ENCODE data around the gene FLNA.
"Not testable (repeated sequence)": the region's sequence is repeated elsewhere in the genome, so short reads cannot be mapped to it uniquely, and the experiment has no call there.

FLNA gene, protein sequence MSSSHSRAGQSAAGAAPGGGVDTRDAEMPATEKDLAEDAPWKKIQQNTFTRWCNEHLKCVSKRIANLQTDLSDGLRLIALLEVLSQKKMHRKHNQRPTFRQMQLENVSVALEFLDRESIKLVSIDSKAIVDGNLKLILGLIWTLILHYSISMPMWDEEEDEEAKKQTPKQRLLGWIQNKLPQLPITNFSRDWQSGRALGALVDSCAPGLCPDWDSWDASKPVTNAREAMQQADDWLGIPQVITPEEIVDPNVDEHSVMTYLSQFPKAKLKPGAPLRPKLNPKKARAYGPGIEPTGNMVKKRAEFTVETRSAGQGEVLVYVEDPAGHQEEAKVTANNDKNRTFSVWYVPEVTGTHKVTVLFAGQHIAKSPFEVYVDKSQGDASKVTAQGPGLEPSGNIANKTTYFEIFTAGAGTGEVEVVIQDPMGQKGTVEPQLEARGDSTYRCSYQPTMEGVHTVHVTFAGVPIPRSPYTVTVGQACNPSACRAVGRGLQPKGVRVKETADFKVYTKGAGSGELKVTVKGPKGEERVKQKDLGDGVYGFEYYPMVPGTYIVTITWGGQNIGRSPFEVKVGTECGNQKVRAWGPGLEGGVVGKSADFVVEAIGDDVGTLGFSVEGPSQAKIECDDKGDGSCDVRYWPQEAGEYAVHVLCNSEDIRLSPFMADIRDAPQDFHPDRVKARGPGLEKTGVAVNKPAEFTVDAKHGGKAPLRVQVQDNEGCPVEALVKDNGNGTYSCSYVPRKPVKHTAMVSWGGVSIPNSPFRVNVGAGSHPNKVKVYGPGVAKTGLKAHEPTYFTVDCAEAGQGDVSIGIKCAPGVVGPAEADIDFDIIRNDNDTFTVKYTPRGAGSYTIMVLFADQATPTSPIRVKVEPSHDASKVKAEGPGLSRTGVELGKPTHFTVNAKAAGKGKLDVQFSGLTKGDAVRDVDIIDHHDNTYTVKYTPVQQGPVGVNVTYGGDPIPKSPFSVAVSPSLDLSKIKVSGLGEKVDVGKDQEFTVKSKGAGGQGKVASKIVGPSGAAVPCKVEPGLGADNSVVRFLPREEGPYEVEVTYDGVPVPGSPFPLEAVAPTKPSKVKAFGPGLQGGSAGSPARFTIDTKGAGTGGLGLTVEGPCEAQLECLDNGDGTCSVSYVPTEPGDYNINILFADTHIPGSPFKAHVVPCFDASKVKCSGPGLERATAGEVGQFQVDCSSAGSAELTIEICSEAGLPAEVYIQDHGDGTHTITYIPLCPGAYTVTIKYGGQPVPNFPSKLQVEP (N-terminal part only)

DNA sequence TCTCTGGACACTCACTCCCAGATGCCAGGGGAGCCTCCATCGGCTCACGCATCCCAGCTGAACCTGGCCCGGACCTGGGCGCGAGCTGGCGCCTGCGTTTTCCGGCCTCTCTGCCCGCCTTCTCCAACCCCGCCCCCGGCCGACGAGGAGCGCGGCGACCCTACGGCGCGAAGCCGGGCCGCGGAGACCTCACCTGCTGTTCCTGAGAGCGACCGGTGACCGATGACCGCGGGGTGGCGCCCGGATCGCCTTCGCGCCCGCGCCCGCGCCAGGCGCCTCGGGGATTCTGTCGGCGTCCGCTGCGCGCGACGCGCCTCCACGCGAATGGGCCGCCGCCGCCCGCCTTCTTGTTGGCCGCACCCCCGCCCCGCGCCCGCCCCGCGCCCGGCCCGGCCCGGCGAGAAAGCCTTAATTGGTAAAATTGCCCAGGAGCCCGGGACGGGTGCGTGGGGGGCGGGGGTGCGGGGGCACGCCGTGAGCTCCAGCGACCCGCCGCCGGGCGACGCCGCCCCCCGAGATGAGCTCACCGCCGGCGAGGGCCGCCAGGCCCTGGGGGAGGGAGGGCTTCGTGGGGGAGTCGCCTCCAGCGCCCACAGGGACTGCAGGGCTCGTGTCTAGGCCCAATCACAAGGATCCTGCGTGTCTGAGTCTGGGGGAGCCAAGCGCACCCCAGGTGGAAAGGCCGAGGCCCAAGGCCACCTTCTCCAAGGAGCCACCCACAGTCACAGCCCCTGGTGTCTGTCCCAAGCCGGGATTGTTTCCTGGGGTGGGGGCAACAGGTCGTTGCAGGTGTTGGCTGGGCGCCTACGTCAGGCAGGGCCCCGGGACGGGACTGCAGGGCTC is at the start of gene FLNA:
Gene FLNA, minus strand, starts transcription at position 322 of the 843 bp plus-strand sequence. CDS start 3,389 bp downstream, outside the sequence.
- no peak for DNase-seq (ENCODE audit: low read depth)

DNA sequence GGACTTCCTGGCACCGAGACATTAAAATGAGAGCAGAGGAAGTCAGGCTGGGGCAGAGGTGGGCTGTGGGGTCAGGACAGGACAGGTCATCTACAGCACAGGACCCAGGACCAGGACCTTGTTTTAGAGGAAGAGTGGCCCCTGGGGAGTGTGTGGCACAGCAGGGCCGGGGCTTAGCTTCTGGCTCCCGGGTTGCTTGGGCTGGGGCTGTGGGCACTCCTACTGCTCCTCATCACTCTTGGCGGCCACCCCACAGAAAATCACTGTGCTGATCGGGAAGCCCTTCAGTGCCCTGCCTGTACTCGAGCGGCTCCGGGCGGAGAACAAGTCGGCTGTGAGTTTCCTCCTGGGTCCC is 45.9 kb upstream of the FLNA start:
- no peak for DNase-seq (ENCODE audit: low read depth)

DNA sequence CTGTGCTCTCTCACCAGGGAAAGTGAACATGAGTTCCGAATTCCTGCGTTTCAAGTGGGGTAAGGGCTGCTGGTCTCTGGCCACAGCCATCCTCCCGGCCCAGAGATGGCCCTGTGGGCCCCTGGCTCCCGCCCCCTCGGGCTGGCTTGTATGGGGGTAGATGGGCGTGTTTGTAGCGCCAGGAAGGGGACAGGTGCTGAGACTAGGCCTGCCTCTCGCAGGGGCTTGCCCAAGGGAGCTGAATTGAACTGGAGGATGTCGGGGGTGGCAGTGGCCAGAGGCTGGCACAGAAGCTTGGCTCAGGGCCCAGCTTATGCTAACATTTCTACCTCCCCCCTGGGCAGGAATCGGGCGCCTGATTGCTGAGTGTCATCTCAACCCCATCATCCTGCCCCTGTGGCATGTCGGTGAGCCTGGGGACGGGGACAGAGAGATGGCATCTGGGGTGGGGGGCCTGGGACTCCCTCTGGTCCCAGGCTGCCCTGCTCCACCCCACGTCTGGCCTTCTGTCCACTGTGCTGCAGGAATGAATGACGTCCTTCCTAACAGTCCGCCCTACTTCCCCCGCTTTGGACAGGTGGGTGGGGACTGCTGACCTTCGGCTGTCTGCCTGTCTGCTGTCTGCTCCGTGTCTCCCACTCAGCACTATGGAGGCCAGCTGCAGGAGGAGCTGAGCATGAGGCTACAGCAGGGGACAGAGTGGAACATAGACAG is 45.4 kb upstream of the FLNA start:
- DNase-seq (ENCODE audit: low read depth) = no peak

DNA sequence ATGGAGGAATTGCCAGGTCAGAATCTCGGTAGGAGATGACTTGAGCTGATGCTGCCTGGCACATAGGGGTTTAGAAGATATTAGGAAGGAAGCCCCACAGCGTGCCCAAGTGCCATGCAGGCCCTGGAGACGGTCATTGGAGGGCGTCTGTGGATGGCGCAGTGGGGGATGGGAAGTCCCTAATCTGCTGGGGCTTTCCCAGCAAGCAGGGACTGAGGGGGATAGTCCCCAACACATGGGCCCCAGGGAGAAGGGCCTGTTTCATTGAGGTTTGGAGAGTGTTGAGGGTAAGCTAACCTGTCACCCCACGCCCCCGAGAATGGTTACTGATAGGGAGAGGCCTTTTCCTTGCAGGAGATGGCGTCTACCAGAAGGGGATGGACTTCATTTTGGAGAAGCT is 44.8 kb upstream of the FLNA start:
- DNase-seq (ENCODE audit: low read depth) = no peak

DNA sequence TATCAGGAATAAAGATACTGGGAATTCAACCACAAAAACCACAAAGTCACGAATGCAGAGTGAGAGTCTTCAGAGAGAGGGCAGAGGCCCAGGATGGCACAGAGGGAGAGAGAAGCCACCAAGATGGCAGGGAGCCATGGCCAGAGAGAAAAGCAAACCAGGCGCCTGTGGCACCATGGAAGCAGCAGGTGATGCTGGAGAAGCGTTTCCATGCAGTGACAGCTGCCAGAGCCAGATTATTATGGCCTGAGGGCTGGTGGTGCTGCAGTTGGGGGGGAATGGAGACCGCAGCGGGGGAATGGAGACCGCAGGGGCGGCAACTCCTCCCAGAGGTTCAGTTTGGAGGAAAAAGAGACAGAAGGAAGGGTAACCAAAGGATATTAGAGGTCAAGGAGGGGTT is 42.7 kb upstream of the FLNA start:
- no peak for DNase-seq (ENCODE audit: low read depth)

DNA sequence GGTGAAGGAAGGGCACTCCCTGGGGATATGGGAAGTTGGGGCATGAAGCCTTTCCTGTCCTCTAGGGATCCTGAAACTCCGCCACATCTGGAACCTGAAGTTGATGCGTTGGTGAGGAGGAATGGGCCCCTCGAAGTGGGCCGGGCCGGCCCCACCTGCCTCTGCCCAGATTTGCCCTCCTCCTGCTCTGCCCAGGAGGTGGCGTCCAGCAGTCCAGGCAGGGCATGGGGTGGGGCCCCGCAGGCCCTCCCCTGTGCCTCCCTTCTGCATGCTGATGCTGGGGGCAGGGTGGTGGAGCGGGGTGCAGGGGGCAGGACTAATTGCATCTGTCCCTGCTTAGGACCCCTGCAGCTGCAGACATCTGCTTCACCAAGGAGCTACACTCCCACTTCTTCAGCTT is 38.7 kb upstream of the FLNA start:
- DNase-seq (ENCODE audit: low read depth) = no peak

DNA sequence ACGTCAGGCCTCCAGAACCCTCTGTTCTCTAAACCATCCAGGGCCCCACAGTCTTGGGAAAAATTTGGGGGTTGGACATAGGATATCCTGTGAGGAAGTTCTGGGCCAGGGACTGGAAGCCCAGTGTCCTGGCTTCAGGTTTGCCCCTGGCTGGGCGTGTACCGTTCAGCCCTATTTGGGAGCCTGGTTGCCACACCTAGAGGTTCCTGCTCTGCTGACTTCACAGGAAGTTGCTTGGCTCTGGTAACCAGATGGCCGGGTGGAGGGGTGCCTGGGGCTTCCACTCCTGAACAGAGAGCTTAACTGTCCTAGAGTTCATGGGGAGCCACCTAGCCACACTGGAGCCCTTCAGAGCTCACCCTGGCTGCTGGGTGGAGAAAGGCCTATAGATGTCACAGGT is 38.0 kb upstream of the FLNA start:
- no peak for DNase-seq (ENCODE audit: low read depth)

DNA sequence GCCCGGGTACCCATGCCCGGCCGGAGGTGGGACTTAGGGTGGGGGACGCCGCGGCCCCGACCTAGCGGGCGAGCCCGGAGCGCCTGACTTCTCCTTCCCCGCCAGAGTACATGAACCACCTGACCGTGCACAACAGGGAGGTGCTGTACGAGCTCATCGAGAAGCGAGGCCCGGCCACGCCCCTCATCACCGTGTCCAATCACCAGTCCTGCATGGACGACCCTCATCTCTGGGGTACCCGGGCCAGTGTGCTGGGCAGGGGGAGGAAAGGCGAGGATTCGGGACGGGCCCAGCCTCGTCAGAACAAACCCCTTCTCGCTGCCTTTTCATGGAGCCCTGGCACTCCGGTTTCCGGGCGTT is 37.5 kb upstream of the FLNA start:
- DNase-seq (ENCODE audit: low read depth) = no peak

DNA sequence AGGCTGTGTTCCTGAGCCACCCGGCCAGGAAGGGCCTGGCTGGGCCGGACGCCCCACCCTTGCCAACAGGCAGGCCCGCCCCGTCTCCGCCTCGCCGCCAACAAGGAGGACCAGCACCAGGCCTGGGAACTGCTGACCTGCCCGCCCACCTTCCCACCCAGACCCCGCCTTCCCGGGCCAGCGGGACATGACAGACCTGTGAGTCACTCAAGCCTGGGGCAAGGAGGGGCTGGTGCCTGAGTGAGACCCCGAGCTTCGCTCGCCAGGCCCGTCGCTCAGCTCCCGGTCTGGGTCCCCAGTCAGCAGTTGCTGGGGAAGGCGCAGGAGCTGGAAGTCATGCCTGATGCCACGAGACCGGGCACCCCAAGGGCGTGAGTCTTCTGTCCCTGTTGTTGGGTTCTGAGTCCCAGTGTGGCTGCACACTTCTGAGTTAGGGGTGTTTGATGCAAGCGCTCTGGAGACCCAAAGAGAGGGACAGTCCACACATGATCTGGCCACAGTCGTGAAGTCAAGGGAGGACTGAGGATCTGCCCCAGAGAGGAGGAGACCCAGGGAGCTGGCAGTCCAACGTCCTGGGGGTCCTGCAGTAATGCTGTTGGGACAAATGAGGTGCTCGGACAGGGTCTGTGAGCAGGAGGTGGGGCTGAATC is 34.9 kb upstream of the FLNA start, which contains the start of gene DNASE1L1:
Gene DNASE1L1, minus strand, starts transcription at position 33 of the 650 bp plus-strand sequence. CDS start 3,686 bp downstream, outside the sequence.
- DNase-seq (ENCODE audit: low read depth) = no peak

DNA sequence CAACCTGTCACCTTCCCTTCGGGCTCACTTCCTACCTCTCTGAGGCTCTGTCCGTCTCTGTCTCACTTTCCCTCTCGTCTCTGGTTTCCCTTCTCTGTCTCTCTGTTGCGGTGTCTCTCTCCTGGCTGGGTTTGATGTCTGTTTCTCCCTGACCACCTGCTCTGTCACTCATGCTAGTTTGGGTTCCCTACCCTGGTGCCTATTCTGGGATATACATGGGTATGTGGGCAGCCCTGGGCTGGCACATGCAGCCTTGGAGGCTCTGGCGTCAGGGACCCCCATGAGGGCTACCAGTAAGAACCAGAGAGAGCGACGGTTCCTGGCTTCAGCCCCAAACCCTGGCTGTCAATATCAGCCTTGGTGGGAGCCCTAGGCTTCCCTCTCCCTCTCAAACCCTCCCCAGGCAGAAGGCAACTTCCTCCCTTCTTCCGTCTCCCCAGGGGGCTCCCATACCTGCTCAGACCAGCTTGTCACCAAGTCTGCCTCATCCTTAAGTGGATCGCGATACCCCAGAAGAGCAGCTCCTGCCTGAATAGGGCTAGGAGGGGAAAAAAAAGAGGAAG is 34.3 kb upstream of the FLNA start:
- no peak for DNase-seq (ENCODE audit: low read depth)

DNA sequence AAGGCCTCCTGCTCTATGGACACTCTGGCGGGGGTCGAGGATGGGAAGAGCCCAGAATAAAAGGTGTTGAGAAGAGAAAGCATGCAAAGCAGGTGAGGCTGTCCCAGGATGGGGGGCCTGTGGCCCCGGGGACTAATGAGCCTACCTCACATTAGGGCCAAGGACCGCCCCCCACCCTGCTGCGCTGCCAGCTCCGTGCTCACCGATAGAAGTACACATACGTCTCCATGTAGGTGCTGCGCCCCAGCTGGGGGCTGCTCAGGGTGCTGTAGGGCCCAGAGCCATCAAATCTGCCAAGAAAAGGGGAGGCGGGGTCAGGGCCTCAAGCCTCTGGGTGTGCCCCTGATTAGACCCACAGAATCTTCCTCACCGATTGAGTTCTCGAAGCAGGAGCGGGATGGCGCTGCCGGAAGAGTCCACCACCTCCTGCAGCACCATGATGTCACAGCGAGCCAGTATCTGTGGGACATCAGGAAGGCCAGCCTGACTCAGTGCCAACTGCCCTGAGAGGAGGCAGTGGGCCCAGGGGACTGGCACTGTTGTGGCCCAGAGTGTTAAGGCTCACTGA is 30.3 kb upstream of the FLNA start:
- no peak for DNase-seq (ENCODE audit: low read depth)

DNA sequence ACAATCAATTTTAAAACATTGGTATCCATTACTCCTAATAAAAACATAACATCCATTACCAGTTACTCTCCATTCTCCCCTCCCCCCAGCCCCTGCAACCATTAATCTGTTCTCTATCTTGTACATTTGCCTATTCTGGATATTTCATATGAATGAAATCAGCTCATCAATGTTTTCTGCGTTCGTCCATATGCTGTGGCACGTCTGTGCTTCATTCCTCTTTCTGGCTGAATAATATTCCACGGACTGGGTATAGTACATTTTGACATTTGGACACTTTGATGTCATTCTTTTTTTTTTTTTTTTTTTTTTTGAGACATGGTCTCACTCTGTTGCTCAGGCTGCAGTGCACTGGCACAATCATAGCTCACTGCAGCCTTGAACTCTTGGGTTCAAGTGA is 29.4 kb upstream of the FLNA start:
- DNase-seq (ENCODE audit: low read depth) = no peak

DNA sequence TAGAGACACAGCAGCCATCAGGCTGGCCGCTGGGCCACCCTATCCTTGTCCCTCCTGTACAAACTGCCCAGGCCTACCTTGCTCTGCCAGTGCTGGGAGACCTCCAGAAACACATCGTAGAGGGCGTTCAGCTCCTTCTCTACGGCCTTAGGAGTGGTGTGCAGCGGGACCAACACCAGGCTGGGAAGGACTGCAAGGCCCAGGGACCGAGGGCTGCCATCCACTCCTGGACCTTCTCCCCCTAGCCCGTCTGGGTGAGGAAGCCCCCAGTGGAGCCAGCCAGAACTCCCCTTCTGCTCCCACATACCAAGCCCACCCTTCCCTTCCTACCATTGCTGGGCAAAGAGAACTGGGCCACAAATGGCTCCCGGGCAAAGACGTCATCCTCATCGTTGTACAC is 28.8 kb upstream of the FLNA start:
- no peak for DNase-seq (ENCODE audit: low read depth)

DNA sequence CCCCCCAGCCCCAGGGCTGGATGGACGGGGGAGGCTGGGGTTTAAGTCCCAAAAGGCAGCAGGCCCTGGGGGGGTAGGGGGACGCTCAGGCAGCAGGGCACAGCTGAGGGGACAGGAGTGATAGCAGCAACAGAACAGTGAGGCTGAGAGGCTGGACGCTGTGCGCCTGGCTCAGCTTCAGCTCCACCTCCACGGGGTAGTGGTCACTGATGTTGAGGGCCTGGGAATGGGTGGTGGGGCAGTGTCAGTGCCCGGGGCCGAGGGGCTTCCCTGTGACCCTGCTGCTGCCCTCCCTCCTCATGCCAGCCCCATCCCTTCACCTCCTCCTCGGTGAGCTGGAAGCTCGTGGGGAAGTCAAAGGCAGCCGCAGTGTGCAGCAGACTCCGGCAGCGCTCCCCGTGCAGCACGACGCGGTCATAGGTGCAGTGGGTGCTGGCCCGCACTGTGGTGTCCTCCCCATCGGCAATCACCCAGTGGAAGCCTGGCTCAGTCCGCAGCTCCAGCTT is 28.2 kb upstream of the FLNA start:
- no peak for DNase-seq (ENCODE audit: low read depth)

DNA sequence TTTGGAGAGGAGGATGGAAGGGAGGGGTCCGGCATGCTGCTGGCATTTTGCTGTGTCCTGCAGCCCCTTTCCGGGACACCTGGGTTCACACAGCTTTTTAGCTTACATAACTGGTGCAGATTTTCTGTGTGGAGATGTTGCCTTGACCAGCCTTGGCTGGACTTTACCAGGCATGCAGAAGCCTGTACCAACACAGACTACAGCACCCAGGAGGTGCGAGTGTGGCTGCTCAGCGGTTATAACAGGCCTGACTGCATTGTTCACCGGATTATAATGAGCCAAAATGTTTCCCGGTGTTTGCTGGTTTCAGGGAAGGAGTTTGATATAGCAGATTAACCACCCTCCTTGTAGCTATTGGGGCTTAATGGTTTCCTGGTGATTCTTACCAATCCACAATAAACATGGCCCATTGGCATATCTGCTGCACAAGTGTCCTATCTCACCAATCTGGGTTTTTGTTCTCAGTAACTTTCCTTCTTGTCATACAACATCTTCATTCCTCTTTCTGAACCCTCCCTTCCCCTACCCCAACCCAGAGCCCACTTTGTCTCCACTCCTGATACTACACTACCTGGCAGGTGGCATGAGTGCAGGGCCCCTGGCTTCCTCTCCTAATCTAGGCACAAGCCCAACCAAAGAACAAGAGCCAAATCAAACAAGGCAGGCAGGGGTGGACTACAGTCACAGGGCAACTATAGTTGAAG is 27.6 kb upstream of the FLNA start:
- no peak for DNase-seq (ENCODE audit: low read depth)

DNA sequence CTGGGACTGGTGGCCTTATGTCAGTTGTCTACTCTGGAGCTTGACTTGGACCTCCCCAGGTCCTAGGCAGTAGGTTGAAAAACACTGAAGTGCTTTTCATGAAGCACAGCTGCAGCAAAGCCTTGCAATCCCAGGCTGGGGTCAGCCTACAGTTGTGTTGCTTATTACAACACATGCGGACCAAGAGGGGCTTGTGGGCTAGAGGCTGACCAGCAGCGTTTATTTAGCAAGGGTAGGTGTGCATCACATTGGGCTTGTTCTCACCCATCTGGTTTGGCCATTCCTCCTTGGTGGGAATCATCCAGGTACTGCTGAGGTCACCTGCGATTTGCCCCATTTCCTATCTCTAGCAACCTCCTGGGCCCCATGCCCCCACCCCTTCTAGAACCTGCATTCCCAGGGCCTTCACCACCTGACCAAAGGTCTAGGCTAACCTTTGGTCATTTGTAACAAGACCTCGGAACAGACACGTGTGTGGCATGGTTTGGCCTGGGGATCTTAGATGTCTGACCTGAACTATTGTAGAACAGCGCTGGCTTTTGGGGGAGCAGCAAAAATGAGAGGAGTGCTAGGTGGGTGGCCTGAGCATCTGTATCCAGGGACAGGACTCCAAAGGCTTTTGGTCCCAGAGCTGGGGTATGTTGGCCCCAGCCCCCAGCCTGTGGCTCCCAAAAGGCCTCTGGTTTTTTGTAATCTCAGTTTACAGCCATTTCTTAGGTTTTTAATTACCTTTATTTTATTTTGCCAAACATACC is 26.8 kb upstream of the FLNA start:
- no peak for DNase-seq (ENCODE audit: low read depth)

DNA sequence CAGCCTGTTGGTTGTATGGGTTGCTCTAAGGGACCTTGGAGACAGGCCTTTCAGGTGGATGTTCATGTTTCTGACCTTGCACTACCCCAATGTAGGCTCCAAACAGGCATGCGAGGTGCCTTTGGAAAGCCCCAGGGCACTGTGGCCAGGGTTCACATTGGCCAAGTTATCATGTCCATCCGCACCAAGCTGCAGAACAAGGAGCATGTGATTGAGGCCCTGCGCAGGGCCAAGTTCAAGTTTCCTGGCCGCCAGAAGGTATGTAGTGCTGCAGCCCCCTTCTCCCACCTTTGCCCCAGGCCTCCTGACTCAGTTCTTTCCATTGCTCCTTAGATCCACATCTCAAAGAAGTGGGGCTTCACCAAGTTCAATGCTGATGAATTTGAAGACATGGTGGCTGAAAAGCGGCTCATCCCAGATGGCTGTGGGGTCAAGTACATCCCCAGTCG is 26.0 kb upstream of the FLNA start:
- not testable (repeated sequence) for DNase-seq (ENCODE audit: low read depth)

Data from activated gamma-delta T cell treated with anti-CD3 and anti-CD28 coated beads, Interleukin-2, amount 50 U/mL, for 16 hours (primary cell).